OCI-LY1 (cell line): ENCODE data around the gene DAAM2.

Source experiments
- CTCF ChIP-seq: fragments of 200-600 bp; sonication (generic), shearing (Covaris generic); IDR thresholded peaks from 2 replicates; pipeline ENCODE4 v1.5.1; 2017; ENCODE audit warnings: mild to moderate bottlenecking, antibody characterized with exemption, low read length, moderate library complexity, mixed read lengths
- EZH2 ChIP-seq: fragments of 200-600 bp; sonication (generic), shearing (Covaris generic); IDR thresholded peaks from 2 replicates; pipeline ENCODE4 v1.8.0; 2017; ENCODE audit warnings: borderline replicate concordance, mixed run types, mild to moderate bottlenecking, antibody characterized with exemption, low read length, moderate library complexity, mixed read lengths

- TF ChIP-seq EZH2 (no peak), CTCF (no peak)
These were observed 159.5 kb downstream of the DAAM2 start for GRCh38 chr6:39951716-39952115.
